RWPE2 (cell line): Measurements from ENCODE around the gene ZMIZ1.
A peak's percentile ranks its signal among the peaks of the same experiment; 100 is the strongest.

Experiments
- ATAC-seq: fragments of 200-7000 bp; cut with Tn5 transposase; 3 replicates; pipeline ENCODE4 v1.9.1; 2021; ENCODE audit warnings: low read depth
- DNase-seq: peaks from one replicate; pipeline ENCODE4 v3.0.0-alpha.2; 2020; ENCODE audit warnings: low spot score
- H3K27ac ChIP-seq: fragments of 450-650 bp; 2 replicates; pipeline ENCODE4 v1.5.1; 2017; ENCODE audit warnings: mild to moderate bottlenecking; ENCODE audit not compliant: poor library complexity, severe bottlenecking
- H3K27me3 ChIP-seq: fragments of 250-450 bp; sonication (Bioruptor Pico); 2 replicates; pipeline ENCODE4 v1.5.1; 2021; ENCODE audit warnings: mild to moderate bottlenecking, moderate library complexity; ENCODE audit not compliant: insufficient read depth, poor library complexity, severe bottlenecking
- H3K36me3 ChIP-seq: fragments of 250-450 bp; sonication (Bioruptor Pico); 2 replicates; pipeline ENCODE4 v1.5.1; 2020; ENCODE audit warnings: low read depth, mild to moderate bottlenecking, moderate library complexity
- H3K4me1 ChIP-seq: fragments of 250-450 bp; sonication (Bioruptor Pico); 2 replicates; pipeline ENCODE4 v1.5.1; 2021; ENCODE audit warnings: mild to moderate bottlenecking, moderate library complexity; ENCODE audit not compliant: insufficient read depth, poor library complexity, severe bottlenecking
- H3K4me3 ChIP-seq: fragments of 250-450 bp; sonication (Bioruptor Pico); 2 replicates; pipeline ENCODE4 v1.5.1; 2021; ENCODE audit warnings: mild to moderate bottlenecking, moderate library complexity; ENCODE audit not compliant: severe bottlenecking
- H3K9me3 ChIP-seq: fragments of 250-450 bp; sonication (Bioruptor Pico); 2 replicates; pipeline ENCODE4 v1.5.1; 2021; ENCODE audit warnings: mild to moderate bottlenecking, moderate library complexity; ENCODE audit not compliant: severe bottlenecking
- CTCF ChIP-seq: fragments of 450-650 bp; IDR thresholded peaks from one replicate; pipeline ENCODE4 v1.5.1; 2017; ENCODE audit warnings: mild to moderate bottlenecking, moderate library complexity; ENCODE audit not compliant: poor library complexity, severe bottlenecking

ZMIZ1 gene

DNA sequence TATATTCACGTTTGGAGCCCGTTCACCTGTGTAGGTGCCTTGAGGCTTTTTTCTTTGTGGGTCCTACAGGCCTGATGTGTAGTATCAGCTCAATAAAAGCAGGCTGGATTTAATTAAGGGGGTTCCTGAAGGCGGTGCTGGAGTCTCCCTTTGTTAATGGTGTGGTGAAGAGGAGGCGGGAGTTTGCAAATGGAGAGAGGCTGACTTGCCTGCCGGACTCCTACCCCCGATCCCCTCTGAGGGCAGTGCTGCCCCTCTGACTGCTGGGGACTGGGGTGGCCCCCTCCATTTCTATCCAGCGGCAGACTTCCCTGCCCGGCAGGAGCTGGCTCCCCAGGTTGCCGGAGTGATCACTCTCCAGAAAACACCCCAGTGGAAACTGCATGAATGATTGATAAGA, 45.1 kb downstream of the ZMIZ1 start:
- ATAC-seq (no peak), DNase-seq (no peak)
- Histone ChIP-seq H3K4me3 (no peak overlapping the region), H3K4me1 (peaks cover 27% of the 10 kb centered on the region), H3K36me3 (peaks cover 4% of the 10 kb centered on the region; the same call in 1 of the 2 replicates), H3K27me3 (no peaks in the 10 kb centered on the region), H3K27ac (peak overlapping the region; percentile 75), H3K9me3 (no peaks in the 10 kb centered on the region)
- TF ChIP-seq CTCF: no peak

- peaks cover 15% of the 10 kb centered on the region for H3K36me3 ChIP-seq
- no peak for DNase-seq
- no peak for TF ChIP-seq CTCF
- H3K9me3 ChIP-seq: no peaks in the 10 kb centered on the region
- H3K27me3 ChIP-seq: no peaks in the 10 kb centered on the region
- H3K4me1 ChIP-seq: peaks cover 27% of the 10 kb centered on the region
- no peak for ATAC-seq
- H3K4me3 ChIP-seq: no peak overlapping the region
- H3K27ac ChIP-seq: no peak overlapping the region
These were observed 46.5 kb downstream of the ZMIZ1 start for GRCh38 chr10:79115302-79115701.

DNA sequence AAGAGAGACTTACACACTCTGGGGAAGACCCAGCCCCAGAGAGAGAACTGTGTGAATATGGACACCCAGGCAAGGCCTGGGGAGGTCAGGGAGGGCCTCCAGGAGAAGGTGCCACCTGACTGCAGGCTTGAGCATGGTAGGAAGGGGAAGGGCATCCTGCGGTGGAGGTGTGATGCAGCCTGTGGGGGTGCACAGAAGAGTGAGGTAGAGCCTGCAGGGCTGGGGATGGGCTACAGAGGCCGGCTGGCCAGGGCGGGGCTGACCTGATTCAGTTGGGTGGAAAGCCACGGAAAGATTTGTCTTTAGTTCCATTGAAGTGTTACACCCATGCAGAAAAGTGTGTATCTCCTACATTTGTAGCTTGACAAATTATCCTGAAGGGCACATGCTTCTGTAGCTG, 47.6 kb downstream of the ZMIZ1 start:
- no peak for TF ChIP-seq CTCF
- Histone ChIP-seq H3K27me3 (no peaks in the 10 kb centered on the region), H3K27ac (no peak overlapping the region), H3K9me3 (no peaks in the 10 kb centered on the region), H3K4me1 (peaks cover 24% of the 10 kb centered on the region), H3K36me3 (peaks cover 21% of the 10 kb centered on the region), H3K4me3 (no peak overlapping the region)
- DNase-seq (no peak), ATAC-seq (no peak)

DNA sequence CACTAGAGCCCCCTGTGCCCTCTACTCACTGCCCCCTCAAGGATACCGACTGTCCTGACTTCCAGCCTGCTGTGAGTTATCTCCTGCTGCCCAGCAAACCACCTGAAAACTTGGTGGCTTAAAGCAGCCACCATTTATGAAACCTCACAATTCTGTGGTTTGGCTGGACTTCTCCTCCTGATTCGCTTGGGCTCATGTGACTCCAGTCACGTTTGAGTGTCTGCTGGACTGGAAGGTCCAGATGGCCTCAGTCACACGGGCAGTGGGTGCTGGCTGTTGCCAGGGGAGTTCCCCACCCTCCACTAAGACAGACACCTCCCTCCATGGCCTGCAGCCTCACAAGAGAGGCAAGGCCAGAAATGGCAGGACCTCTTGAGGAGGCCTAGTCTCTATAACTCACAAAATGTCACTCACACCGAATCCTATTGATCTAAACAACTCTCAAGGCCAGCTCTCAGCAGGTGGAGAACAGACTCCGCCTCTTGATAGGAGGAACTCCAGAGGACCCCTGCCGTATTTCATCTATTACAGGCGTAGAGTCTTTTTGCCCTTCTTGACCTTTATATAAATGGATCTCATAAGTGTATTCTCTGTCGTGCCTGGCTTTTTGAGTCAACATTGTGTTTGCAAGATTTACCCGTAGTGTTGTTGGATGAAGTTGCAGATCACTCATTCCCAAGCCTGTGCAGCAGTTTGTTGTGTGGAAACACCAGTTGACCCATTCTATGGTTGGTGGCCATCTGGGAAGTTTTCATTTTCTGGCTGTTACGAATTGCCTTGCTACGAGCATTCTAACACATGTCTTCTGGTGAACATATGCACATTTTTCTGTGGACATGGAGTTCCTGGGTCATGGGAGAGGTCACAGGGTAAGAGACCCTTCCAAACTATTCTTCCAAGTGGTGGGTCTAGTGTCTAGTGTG, 48.3 kb downstream of the ZMIZ1 start:
- DNase-seq (no peak), ATAC-seq (no peak)
- Histone ChIP-seq H3K36me3 (peaks cover 21% of the 10 kb centered on the region), H3K27ac (no peak overlapping the region), H3K9me3 (no peaks in the 10 kb centered on the region), H3K27me3 (no peaks in the 10 kb centered on the region), H3K4me1 (peaks cover 17% of the 10 kb centered on the region), H3K4me3 (no peak overlapping the region)
- TF ChIP-seq CTCF: no peak
